Measurements from ENCODE around the gene ACOX3. TPM values are rescaled to one million over a fixed set of nuclear protein-coding genes. Genes with fewer than 3 reads are reported as not detected.

Gene ACOX3
- polyA plus RNA-seq, 2 of the 4 experiments (the other 2 are of a cell fraction) = 4.9 to 8.2 TPM

- no peak for FAIRE-seq
- POLR2A ChIA-PET = no interaction called here
Observed at GRCh38 chr4:8453957-8454356, 13.4 kb upstream of the ACOX3 start.

DNA sequence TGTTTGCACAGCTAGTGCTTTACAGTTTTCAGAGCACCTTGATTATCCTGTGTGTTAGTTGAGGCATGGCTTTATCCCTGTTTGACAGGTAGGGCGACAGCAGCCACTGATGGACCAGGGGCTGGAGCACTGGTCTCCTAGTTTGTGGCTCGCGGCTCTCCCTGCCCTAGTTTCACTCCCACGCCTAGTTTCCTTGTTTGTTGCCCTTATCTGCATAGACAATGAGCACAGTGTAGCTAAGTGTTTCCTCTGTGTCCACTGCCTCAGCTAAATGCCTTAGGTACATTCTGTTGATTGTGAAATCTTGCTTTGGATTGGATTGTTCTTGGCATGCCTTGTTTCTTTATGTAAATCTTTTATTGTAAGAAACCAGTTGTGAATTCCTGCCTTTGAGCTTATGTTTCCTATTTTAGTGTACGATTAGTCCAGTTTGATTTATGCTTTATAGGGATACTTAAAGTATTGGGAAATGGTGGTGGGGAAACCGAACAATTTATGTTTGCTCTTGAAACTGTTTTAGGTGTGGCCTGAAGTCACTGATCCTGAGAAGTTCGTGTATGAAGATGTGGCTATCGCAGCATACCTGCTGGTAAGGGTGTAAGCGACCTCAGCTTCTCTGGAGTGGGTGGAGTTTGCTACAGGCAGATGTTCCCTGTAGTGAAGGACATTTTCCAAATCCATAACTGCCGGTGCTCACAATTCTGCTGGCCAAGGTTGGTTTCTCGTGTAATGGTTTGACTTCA is 11.1 kb upstream of the ACOX3 start:
- no peak for DNase-seq (ENCODE audit: low read depth in 1 of 2, low spot score in 1 of 2)
- no peak for TF ChIP-seq ZFP36 (IDR thresholded peaks at IDR 0.05; ENCODE audit: borderline replicate concordance, partially characterized antibody)
- no peak for TF ChIP-seq ZSCAN20 (CRISPR knock-in tag; IDR thresholded peaks at IDR 0.05)
- no peak overlapping the region for H3K4me3 ChIP-seq
- POLR2A ChIA-PET = no interaction called here
- ATAC-seq = no peak
- no peak overlapping the region for H3K4me2 ChIP-seq
- CTCF ChIA-PET = interaction anchor here (0.8 to 7.2 kb wide), 4 partner anchors 12 to 209 kb away, joined by 3 to 39 read pairs (median 3); no protein-coding TSS in a partner anchor
- no peaks in the 10 kb centered on the region for H3K9me3 ChIP-seq
- WGBS (ENCODE audit: missing lambda C conversion rate) = 94% methylated on average over 11 of the region's 11 CpGs
- no peak overlapping the region for H3K27ac ChIP-seq
- no peak for FAIRE-seq
- no peaks in the 10 kb centered on the region for H3K4me1 ChIP-seq

More at GRCh38 chr4:8453957-8454356, 13.4 kb upstream of the ACOX3 start:
- Histone ChIP-seq H3K27ac (no peak overlapping the region), H3K9me3 (no peaks in the 10 kb centered on the region), H3K4me2 (no peak overlapping the region), H3K4me3 (no peak overlapping the region), H3K4me1 (no peaks in the 10 kb centered on the region)
- CTCF ChIA-PET = interaction anchor here (1.2 to 7.2 kb wide), 2 partner anchors 14 to 153 kb away, joined by 4 to 39 read pairs; no protein-coding TSS in a partner anchor
- DNase-seq (ENCODE audit: low read depth in 1 of 2, low spot score in 1 of 2) = no peak
- TF ChIP-seq ZC3H11A (IDR thresholded peaks at IDR 0.05) (no peak), CTCF (IDR thresholded peaks at IDR 0.05) (no peak), ZSCAN20 (CRISPR knock-in tag; IDR thresholded peaks at IDR 0.05) (no peak), TFCP2L1 (CRISPR knock-in tag; IDR thresholded peaks at IDR 0.05) (no peak), HOXB5 (CRISPR knock-in tag; IDR thresholded peaks at IDR 0.05) (no peak), SMC3 (IDR thresholded peaks at IDR 0.05) (no peak), NR3C1 (IDR thresholded peaks at IDR 0.05) (no peak), ZNF302 (CRISPR knock-in tag; IDR thresholded peaks at IDR 0.05) (no peak), HDAC2 (IDR thresholded peaks at IDR 0.05) (no peak), FOSL2 (IDR thresholded peaks at IDR 0.05) (no peak), FOSL2 (CRISPR knock-in tag; IDR thresholded peaks at IDR 0.05) (no peak), USF2 (IDR thresholded peaks at IDR 0.05) (no peak), EHF (CRISPR knock-in tag; IDR thresholded peaks at IDR 0.05) (no peak), RARB (CRISPR knock-in tag; IDR thresholded peaks at IDR 0.05) (no peak), CHD2 (IDR thresholded peaks at IDR 0.05; ENCODE audit: low read length, partially characterized antibody) (no peak), HEYL (CRISPR knock-in tag; IDR thresholded peaks at IDR 0.05) (no peak), NPAS2 (CRISPR knock-in tag; IDR thresholded peaks at IDR 0.05; ENCODE audit: borderline replicate concordance) (no peak), POLR2AphosphoS2 (conservative IDR thresholded peaks at IDR 0.05; ENCODE audit: low read length) (no peak), ESRRA (IDR thresholded peaks at IDR 0.05; ENCODE audit: borderline replicate concordance, low read length) (no peak)
- TF ChIP-seq, protein P1, sequence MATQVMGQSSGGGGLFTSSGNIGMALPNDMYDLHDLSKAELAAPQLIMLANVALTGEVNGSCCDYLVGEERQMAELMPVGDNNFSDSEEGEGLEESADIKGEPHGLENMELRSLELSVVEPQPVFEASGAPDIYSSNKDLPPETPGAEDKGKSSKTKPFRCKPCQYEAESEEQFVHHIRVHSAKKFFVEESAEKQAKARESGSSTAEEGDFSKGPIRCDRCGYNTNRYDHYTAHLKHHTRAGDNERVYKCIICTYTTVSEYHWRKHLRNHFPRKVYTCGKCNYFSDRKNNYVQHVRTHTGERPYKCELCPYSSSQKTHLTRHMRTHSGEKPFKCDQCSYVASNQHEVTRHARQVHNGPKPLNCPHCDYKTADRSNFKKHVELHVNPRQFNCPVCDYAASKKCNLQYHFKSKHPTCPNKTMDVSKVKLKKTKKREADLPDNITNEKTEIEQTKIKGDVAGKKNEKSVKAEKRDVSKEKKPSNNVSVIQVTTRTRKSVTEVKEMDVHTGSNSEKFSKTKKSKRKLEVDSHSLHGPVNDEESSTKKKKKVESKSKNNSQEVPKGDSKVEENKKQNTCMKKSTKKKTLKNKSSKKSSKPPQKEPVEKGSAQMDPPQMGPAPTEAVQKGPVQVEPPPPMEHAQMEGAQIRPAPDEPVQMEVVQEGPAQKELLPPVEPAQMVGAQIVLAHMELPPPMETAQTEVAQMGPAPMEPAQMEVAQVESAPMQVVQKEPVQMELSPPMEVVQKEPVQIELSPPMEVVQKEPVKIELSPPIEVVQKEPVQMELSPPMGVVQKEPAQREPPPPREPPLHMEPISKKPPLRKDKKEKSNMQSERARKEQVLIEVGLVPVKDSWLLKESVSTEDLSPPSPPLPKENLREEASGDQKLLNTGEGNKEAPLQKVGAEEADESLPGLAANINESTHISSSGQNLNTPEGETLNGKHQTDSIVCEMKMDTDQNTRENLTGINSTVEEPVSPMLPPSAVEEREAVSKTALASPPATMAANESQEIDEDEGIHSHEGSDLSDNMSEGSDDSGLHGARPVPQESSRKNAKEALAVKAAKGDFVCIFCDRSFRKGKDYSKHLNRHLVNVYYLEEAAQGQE (IDR thresholded peaks at IDR 0.05) = no peak
- WGBS (ENCODE audit: missing lambda C conversion rate) = 85% methylated on average over 3 of the region's 3 CpGs
- ATAC-seq = no peak
